Measurements from ENCODE around the gene TANC1. TPM values are rescaled to one million over a fixed set of nuclear protein-coding genes. Genes with fewer than 3 reads are reported as not detected.

Gene TANC1
- total RNA-seq, 1 donor from 2014 or later: 18.5 TPM

- no peak for TF ChIP-seq CTCF (IDR thresholded peaks at IDR 0.05; ENCODE audit: insufficient read depth, low read length, poor library complexity, severe bottlenecking)
- H3K36me3 ChIP-seq (ENCODE audit: control insufficient read depth, insufficient read depth, low read length): no peaks in the 10 kb centered on the region
- no peak overlapping the region for H3K4me3 ChIP-seq (ENCODE audit: low read depth, low read length)
- H3K27me3 ChIP-seq (ENCODE audit: control insufficient read depth, insufficient read depth, low read length): no peaks in the 10 kb centered on the region
- DNase-seq (ENCODE audit: low read depth): no peak
Observed at GRCh38 chr2:159266554-159266953, 298.1 kb downstream of the TANC1 start.

GRCh38 chr2:159267921-159268320 is 299.5 kb downstream of the TANC1 start:
- no peaks in the 10 kb centered on the region for H3K27me3 ChIP-seq (ENCODE audit: control insufficient read depth, insufficient read depth, low read length)
- no peak for TF ChIP-seq CTCF (IDR thresholded peaks at IDR 0.05; ENCODE audit: insufficient read depth, low read length, poor library complexity, severe bottlenecking)
- H3K4me3 ChIP-seq (ENCODE audit: low read depth, low read length): no peak overlapping the region
- no peaks in the 10 kb centered on the region for H3K36me3 ChIP-seq (ENCODE audit: control insufficient read depth, insufficient read depth, low read length)
- DNase-seq (ENCODE audit: low read depth): no peak

- Histone ChIP-seq H3K27me3 (ENCODE audit: control insufficient read depth, insufficient read depth, low read length) (no peaks in the 10 kb centered on the region), H3K4me3 (ENCODE audit: low read depth, low read length) (no peak overlapping the region), H3K36me3 (ENCODE audit: control insufficient read depth, insufficient read depth, low read length) (no peaks in the 10 kb centered on the region)
- no peak for TF ChIP-seq CTCF (IDR thresholded peaks at IDR 0.05; ENCODE audit: insufficient read depth, low read length, poor library complexity, severe bottlenecking)
- DNase-seq (ENCODE audit: low read depth): no peak
Observed at GRCh38 chr2:159270744-159271379, 302.4 kb downstream of the TANC1 start.

GRCh38 chr2:159272156-159272555 is 303.7 kb downstream of the TANC1 start:
- DNase-seq (ENCODE audit: low read depth): no peak
- H3K4me3 ChIP-seq (ENCODE audit: low read depth, low read length): no peak overlapping the region
- no peak for TF ChIP-seq CTCF (IDR thresholded peaks at IDR 0.05; ENCODE audit: insufficient read depth, low read length, poor library complexity, severe bottlenecking)

GRCh38 chr2:159275111-159275510 is 306.7 kb downstream of the TANC1 start:
- DNase-seq (ENCODE audit: low read depth): no peak
- no peak for TF ChIP-seq CTCF (IDR thresholded peaks at IDR 0.05; ENCODE audit: insufficient read depth, low read length, poor library complexity, severe bottlenecking)
- no peaks in the 10 kb centered on the region for H3K36me3 ChIP-seq (ENCODE audit: control insufficient read depth, insufficient read depth, low read length)
- no peaks in the 10 kb centered on the region for H3K27me3 ChIP-seq (ENCODE audit: control insufficient read depth, insufficient read depth, low read length)
- no peak overlapping the region for H3K4me3 ChIP-seq (ENCODE audit: low read depth, low read length)

More at GRCh38 chr2:159272156-159272555, 303.7 kb downstream of the TANC1 start:
- no peaks in the 10 kb centered on the region for H3K36me3 ChIP-seq (ENCODE audit: control insufficient read depth, insufficient read depth, low read length)
- no peaks in the 10 kb centered on the region for H3K27me3 ChIP-seq (ENCODE audit: control insufficient read depth, insufficient read depth, low read length)

GRCh38 chr2:159279700-159280099 is 311.3 kb downstream of the TANC1 start:
- H3K4me3 ChIP-seq (ENCODE audit: low read depth, low read length): no peak overlapping the region
- TF ChIP-seq CTCF (IDR thresholded peaks at IDR 0.05; ENCODE audit: insufficient read depth, low read length, poor library complexity, severe bottlenecking): no peak
- no peaks in the 10 kb centered on the region for H3K36me3 ChIP-seq (ENCODE audit: control insufficient read depth, insufficient read depth, low read length)
- no peaks in the 10 kb centered on the region for H3K27me3 ChIP-seq (ENCODE audit: control insufficient read depth, insufficient read depth, low read length)
- no peak for DNase-seq (ENCODE audit: low read depth)
